HG03432 (cell line): Measurements from ENCODE around the gene RDX.
"Not testable (repeated sequence)": the region's sequence is repeated elsewhere in the genome, so short reads cannot be mapped to it uniquely, and the experiment has no call there.

Experiments used
- ATAC-seq: cut with Tn5 transposase; IDR thresholded peaks from one replicate; pipeline ENCODE4 v1.9.1; 2021; ENCODE audit warnings: mild to moderate bottlenecking, moderate library complexity; ENCODE audit not compliant: unreplicated experiment

The RDX gene

DNA sequence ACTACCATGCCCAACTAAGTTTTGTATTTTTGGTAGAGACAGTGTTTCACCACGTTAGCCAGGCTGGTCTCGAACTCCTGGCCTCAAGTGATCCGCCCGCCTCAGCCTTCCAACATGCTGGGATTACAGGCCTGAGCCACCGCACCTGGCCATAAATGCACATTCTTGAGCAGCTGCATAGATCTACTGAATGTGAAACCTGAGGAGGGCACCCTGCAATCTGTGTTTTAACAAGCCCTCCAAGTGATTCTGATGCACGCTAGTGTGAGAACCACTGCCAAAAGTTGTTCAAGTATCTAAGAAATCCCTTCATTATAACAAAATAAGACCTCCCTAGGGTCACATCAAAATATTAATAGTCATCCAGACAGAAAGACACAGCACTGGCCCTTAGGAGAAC lies 89.3 kb downstream of the RDX start:
- ATAC-seq = no peak

DNA sequence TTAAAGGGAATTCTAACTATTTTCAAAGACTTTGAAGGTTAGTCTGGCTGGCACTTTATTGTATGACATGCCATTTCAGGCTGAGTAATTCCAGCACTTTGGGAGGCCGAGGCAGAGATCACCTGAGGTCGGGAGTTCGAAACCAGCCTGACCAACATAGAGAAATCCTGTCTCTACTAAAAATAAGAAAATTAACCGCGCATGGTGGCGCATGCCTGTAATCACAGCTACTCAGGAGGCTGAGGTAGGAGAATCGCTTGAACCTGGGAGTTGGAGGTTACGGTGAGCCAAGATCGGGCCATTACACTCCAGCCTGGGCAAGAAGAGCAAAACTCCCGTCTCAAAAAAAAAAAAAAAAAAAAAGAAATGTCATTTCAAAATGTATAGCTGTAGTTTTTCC lies 95.6 kb downstream of the RDX start:
- ATAC-seq = no peak

DNA sequence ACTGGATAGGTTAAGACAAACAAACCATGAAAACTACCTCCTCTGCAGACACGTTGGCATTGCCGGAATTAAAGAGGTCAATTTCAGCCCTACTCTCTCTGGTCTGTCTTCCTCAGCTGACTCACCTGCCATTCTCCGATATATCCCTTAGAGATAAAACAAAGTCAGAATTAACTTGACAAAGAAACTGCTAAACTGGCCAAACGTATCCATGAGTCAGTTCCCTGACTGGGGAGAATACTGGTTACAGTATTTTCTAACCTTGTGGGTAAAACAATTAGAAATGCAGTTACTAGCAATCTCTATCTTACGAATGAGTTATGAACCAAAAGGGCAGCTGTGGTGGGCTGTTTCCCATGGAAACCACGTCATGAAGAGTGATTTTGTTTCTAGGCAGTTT lies 96.2 kb downstream of the RDX start:
- no peak for ATAC-seq

GRCh38 chr11:110199184-110199981 lies 97.0 kb downstream of the RDX start:
- ATAC-seq = no peak

DNA sequence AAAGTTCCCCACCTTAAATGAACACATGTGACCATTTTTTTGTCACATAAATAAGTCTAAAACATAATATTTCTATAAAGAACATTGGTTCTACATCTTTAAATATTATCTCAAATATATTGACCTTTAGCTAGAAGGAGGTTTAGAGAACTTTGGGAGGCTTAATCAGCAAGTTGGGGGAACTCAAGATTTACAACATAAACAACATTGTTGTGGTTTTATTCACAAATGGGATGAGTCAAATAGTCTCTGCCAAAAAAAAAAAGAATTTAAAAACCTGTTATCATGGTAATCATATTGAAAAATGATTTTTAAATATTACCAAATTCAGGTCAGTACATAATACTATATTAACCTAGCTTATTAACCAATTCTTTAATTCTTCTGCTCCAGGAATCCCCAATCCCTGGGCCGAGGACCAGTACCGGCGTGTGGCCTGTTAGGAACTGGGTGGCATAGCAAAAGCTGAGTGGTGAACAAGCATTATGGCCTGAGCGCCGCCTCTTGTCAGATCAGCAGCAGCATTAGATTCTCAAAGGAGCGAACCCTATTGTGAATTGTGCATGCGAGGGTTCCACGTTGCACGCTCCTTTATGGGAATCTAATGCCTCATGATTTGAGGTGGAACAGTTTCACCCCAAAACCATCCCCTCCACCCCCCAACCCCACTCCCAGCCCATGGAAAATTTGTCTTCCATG lies 98.2 kb downstream of the RDX start:
- ATAC-seq = no peak

DNA sequence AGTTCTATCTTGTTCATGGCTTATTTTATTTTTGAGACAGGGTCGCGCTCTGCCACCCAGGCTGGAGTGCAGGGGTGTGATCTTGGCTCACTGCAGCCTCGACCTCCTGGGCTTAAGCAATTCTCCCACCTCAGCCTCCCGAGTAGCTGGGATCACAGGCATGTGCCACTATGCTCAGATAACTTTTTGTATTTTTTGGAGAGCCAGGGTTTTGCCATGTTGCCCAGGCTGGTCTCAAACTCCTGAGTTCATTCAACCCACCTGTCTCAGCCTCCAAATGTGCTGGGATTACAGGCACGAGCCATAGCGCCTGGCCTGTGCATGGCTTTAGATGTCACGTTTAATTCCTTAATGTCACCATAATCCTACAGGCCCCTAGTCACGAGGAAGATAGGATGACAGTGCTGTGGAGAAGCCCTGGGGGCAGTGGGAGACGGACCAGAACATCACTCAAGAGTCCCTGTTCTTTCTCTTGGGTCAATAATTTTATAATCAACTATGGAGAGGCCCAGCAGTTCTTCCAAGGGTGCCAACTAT lies 99.5 kb downstream of the RDX start:
- ATAC-seq = no peak

- ATAC-seq = no peak
Measured at GRCh38 chr11:110196241-110196754, 100.1 kb downstream of the RDX start.

DNA sequence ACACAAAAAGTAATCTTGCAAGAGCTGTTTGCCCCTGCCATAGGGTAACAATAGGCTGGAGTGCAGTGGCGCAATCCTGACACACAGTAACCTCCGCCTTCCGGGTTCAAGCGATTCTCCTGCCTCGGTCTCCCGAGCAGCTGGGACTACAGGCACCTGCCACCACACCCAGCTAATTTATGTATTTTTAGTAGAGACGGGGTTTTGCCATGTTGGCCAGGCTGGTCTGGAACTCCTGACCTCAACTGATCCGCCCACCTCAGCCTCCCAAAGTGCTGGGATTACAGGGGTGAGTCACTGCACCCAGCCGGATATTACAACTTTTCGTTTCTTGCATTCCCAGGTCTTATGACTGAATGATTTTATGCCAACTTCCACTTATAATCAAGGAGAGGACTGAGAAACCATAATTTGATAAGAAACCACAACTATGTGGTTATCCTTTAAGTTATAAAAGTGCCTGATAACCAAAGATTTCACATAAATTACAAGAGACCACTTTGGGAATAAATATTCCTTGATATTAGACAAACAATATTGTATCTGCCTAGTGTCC lies 102.1 kb downstream of the RDX start:
- not testable (repeated sequence) for ATAC-seq

- ATAC-seq = peak; percentile 89
Measured at GRCh38 chr11:110192604-110193282, 103.7 kb downstream of the RDX start.

GRCh38 chr11:110190885-110191284 lies 105.5 kb downstream of the RDX start:
- no peak for ATAC-seq

GRCh38 chr11:110187731-110188130 lies 108.7 kb downstream of the RDX start:
- ATAC-seq = no peak

GRCh38 chr11:110186867-110187266 lies 109.5 kb downstream of the RDX start:
- no peak for ATAC-seq

DNA sequence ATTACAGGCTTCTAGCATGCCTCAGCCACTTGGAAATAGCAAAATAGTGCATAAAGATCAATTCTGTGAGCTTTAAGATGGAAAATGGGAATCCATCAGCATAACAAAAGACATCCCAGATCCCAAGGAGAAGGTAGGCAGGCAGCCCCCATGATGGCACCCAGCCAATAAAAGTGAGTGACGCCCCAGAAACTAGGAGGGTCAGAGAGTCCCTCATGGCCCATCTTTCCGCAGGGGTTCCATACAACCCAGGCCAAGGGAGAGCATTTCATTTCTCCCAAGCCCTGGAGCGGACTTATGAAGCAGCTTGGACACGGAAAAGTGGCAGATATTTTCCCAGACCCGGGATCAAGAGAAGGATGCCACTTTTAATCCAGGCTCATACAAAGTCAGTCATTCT lies 110.0 kb downstream of the RDX start:
- no peak for ATAC-seq

- ATAC-seq = no peak
Measured at GRCh38 chr11:110185599-110185998, 110.8 kb downstream of the RDX start.

DNA sequence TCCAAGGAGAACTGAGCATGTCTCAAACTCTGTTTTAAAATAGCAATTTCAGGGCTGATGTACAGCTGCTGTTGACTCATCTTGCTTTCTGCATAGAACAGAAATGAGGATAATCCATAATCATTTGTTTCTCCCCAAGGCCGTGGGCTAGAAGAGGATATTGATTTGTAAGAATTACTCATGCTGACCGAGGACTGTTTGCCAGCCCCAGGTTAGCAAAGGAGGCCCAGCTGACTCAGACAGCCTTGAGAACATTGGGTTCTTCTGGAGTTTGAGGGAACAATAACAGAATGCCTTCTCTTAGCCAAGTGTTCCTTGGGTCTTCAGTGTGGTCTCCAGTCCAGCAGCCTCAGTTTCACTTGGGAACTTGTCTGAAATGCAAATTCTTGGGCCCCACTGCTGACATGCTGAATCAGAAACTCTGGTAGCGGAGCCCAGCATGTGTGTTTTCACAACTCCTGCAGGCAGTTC lies 111.3 kb downstream of the RDX start:
- ATAC-seq = no peak

DNA sequence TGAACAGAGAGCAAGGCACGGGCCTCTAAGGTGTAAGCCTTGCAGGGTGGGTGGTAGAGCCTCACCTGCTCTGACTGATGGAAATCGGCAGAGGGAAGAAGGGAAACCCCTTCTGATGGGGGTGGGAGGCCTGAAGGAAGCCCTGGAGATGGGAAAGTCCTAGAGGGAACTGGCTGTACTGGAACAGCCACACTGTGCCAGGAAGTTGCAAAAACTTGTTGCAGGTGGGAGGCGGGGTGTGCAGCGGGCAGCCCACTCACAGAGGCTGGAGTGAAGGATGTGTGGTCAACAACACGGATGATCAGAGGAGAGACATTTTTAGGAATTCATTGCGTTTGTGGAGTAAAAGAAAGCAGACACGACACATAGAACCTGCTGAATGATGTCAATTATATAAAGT lies 112.0 kb downstream of the RDX start:
- no peak for ATAC-seq

DNA sequence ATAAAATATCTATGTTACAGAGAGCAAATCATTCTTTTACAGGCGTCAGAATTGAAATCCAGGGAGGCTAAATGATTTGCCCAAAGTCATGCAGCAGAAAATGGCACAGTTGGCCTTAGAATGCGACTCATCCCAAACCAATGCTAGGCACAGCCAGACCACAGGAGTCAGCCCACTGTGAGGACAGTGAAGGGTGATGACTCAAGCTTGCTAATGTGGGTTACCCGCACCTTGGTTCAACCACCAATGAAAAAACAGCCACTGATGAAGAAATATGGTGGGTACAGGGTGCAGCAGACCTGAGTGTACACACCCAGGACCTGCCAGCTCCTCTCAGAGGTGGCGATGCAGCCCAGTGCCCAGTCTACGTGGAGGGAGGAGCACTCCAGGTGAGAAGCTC lies 113.5 kb downstream of the RDX start:
- no peak for ATAC-seq

- ATAC-seq = no peak
Measured at GRCh38 chr11:110179064-110179463, 117.3 kb downstream of the RDX start.

DNA sequence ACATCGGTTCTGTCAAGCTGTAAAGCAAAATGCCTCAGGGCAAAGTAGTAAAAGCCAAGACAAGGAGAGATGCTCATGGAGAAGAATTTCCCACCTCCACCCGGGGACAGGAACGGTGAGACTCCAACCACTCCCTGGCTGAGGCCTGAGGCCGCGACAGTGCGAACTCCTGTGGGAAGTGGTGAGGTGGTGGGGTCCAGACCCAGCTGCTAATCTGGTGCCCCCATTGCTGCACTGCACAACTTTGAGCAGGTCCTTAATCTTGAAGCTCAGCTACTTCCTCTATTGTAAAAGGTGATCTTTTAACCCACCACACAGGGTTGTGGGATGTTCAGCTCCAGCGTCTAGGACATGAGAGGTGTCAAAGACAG lies 119.3 kb downstream of the RDX start:
- no peak for ATAC-seq

- no peak for ATAC-seq
Measured at GRCh38 chr11:110176366-110177085, 119.9 kb downstream of the RDX start.
